ENCODE data around the gene COG3. TPM values are rescaled to one million over a fixed set of nuclear protein-coding genes. Genes with fewer than 3 reads are reported as not detected.

COG3 gene
- polyA plus RNA-seq, 1 donor from 2014 or later, result 90.2 TPM

DNA sequence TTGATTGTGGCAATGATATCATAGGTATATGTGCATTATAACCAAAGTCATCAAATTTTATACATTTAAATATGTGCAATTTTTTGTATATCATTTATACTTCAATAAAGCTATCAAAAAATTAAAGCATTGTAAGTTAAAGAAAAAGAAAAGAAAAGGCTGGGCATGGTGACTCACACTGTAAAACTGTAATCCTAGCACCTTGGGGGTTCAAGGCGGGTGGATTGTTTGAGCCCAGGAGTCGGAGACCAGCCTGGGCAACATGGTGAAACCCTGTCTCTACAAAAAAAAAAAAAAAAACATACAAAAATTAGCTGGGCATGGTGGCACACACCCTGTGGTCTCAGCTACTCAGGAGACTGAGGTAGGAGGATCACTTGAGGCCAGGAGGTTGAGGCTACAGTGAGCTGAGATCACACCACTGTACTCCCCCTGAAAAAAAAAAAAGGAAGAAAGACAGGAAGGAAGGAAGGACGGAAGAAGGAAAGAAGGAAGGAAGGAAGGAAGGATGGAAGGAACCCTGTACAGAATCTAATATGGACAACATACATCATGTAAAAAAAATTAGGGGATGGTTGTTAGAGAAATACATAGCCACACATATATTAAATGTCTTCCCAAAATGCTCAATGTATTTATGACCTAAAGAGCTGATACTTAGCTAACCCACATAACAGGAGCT, 24.8 kb upstream of the COG3 start:
- Histone ChIP-seq H3K9ac (ENCODE audit: low read length) (no peak overlapping the region), H3K27me3 (ENCODE audit: insufficient read depth, low read depth, low read length) (no peaks in the 10 kb centered on the region), H3K79me2 (replicated peaks; ENCODE audit: insufficient read depth, low read length) (no peaks in the 10 kb centered on the region), H3K4me2 (ENCODE audit: low read length) (no peak overlapping the region), H3K9me3 (ENCODE audit: low read length) (no peaks in the 10 kb centered on the region), H3K36me3 (ENCODE audit: insufficient read depth, low read length) (no peaks in the 10 kb centered on the region), H3K9me2 (ENCODE audit: insufficient read depth, low read length) (no peaks in the 10 kb centered on the region), H3K27ac (ENCODE audit: low read length) (no peak overlapping the region), H3K4me3 (ENCODE audit: low read length) (no peak overlapping the region), H4K20me1 (ENCODE audit: insufficient read depth) (no peaks in the 10 kb centered on the region), H3F3A (ENCODE audit: insufficient read depth, low read length, poor library complexity, severe bottlenecking) (no peaks in the 10 kb centered on the region), H2AFZ (ENCODE audit: low read depth, low read length) (no peak overlapping the region)
- TF ChIP-seq SMC3 (conservative IDR thresholded peaks at IDR 0.05; ENCODE audit: poor library complexity) (no peak), TAF1 (IDR thresholded peaks at IDR 0.05; ENCODE audit: low read depth) (no peak)
- TF ChIP-seq, protein P1, sequence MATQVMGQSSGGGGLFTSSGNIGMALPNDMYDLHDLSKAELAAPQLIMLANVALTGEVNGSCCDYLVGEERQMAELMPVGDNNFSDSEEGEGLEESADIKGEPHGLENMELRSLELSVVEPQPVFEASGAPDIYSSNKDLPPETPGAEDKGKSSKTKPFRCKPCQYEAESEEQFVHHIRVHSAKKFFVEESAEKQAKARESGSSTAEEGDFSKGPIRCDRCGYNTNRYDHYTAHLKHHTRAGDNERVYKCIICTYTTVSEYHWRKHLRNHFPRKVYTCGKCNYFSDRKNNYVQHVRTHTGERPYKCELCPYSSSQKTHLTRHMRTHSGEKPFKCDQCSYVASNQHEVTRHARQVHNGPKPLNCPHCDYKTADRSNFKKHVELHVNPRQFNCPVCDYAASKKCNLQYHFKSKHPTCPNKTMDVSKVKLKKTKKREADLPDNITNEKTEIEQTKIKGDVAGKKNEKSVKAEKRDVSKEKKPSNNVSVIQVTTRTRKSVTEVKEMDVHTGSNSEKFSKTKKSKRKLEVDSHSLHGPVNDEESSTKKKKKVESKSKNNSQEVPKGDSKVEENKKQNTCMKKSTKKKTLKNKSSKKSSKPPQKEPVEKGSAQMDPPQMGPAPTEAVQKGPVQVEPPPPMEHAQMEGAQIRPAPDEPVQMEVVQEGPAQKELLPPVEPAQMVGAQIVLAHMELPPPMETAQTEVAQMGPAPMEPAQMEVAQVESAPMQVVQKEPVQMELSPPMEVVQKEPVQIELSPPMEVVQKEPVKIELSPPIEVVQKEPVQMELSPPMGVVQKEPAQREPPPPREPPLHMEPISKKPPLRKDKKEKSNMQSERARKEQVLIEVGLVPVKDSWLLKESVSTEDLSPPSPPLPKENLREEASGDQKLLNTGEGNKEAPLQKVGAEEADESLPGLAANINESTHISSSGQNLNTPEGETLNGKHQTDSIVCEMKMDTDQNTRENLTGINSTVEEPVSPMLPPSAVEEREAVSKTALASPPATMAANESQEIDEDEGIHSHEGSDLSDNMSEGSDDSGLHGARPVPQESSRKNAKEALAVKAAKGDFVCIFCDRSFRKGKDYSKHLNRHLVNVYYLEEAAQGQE (IDR thresholded peaks at IDR 0.05; ENCODE audit: borderline replicate concordance), result no peak
- TF ChIP-seq, protein P2, sequence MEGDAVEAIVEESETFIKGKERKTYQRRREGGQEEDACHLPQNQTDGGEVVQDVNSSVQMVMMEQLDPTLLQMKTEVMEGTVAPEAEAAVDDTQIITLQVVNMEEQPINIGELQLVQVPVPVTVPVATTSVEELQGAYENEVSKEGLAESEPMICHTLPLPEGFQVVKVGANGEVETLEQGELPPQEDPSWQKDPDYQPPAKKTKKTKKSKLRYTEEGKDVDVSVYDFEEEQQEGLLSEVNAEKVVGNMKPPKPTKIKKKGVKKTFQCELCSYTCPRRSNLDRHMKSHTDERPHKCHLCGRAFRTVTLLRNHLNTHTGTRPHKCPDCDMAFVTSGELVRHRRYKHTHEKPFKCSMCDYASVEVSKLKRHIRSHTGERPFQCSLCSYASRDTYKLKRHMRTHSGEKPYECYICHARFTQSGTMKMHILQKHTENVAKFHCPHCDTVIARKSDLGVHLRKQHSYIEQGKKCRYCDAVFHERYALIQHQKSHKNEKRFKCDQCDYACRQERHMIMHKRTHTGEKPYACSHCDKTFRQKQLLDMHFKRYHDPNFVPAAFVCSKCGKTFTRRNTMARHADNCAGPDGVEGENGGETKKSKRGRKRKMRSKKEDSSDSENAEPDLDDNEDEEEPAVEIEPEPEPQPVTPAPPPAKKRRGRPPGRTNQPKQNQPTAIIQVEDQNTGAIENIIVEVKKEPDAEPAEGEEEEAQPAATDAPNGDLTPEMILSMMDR (IDR thresholded peaks at IDR 0.05; ENCODE audit: poor library complexity, severe bottlenecking), result no peak

DNA sequence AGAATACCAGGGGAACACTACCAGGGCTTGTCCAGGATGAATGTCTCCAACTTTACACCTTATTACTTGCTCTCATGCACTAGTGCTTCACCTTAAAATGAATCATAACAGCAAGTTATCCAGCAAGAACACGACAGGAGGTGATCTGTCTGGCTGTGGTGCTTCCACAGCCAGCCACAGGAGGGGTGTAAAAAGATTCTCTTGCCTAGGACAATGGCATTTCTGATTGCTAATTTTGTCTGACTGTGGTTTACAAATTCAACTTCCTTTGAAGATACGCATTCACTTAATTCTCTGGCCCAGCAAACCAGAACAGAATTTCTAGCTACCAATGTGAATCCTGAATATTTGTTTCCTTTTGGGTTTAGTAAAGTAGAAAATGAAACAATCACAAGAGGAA, 23.1 kb upstream of the COG3 start:
- no peaks in the 10 kb centered on the region for H3K36me3 ChIP-seq (ENCODE audit: insufficient read depth, low read length)
- H3F3A ChIP-seq (ENCODE audit: insufficient read depth, low read length, poor library complexity, severe bottlenecking), result no peaks in the 10 kb centered on the region
- H4K20me1 ChIP-seq (ENCODE audit: insufficient read depth), result no peaks in the 10 kb centered on the region
- H3K9ac ChIP-seq (ENCODE audit: low read length), result no peak overlapping the region
- no peaks in the 10 kb centered on the region for H3K79me2 ChIP-seq (replicated peaks; ENCODE audit: insufficient read depth, low read length)
- H3K27ac ChIP-seq (ENCODE audit: low read length), result no peak overlapping the region
- H3K9me3 ChIP-seq (ENCODE audit: low read length), result no peaks in the 10 kb centered on the region
- no peaks in the 10 kb centered on the region for H3K9me2 ChIP-seq (ENCODE audit: insufficient read depth, low read length)
- TF ChIP-seq, protein P2 (IDR thresholded peaks at IDR 0.05; ENCODE audit: poor library complexity, severe bottlenecking), result no peak
- TF ChIP-seq EP300 (conservative IDR thresholded peaks at IDR 0.05; ENCODE audit: poor library complexity, severe bottlenecking) (no peak), EZH2 (IDR thresholded peaks at IDR 0.05; ENCODE audit: borderline replicate concordance, insufficient read depth, low read length, poor library complexity, severe bottlenecking) (no peak), MXI1 (conservative IDR thresholded peaks at IDR 0.05; ENCODE audit: poor library complexity, severe bottlenecking) (no peak)
- H3K27me3 ChIP-seq (ENCODE audit: insufficient read depth, low read depth, low read length), result no peaks in the 10 kb centered on the region
- no peak overlapping the region for H3K4me3 ChIP-seq (ENCODE audit: low read length)
- no peak overlapping the region for H2AFZ ChIP-seq (ENCODE audit: low read depth, low read length)
- no peak overlapping the region for H3K4me2 ChIP-seq (ENCODE audit: low read length)

Data from neural cell (in vitro differentiated cells).